SK-N-MC (cell line): ENCODE measurements around the gene PDSS2.

Source experiments
- EZH2 ChIP-seq: fragments of 200-600 bp; sonication (generic); IDR thresholded peaks from one replicate; pipeline ENCODE4 v1.6.1; 2017; ENCODE audit warnings: antibody characterized with exemption
- POLR2AphosphoS5 ChIP-seq: IDR thresholded peaks from 2 replicates; pipeline ENCODE4 v1.6.1; 2012; ENCODE audit warnings: mild to moderate bottlenecking, low read depth, low read length, borderline replicate concordance

DNA sequence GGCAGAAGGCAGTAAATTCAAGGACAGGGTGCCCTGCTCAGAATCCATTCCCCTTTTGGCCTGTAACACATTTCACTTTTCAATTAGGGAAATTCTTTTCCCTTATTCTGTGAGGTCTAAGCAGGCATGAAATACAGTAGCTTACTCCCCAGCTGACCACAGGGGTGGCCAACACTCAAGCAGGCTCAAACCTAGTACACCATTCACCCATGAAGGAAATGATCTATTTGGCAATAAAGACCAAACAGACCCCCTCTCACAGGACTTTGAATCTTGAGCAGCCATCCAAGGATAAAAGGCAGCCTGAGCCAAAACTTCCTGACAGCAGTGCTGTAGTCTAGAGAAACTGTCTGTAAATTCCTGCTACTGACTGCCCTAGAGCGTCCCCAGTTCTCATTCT lies 17.7 kb downstream of the PDSS2 start:
- TF ChIP-seq EZH2 = no peak
- no peak for TF ChIP-seq POLR2AphosphoS5
